ENCODE data around the gene ZNF680.

ZNF680 gene

GRCh38 chr7:64498270-64498669, 64.6 kb downstream of the ZNF680 start:
- TF ChIP-seq CTCF (IDR thresholded peaks at IDR 0.05; ENCODE audit: control insufficient read depth, extremely low read depth, insufficient read depth) = no peak
- H3K4me3 ChIP-seq (ENCODE audit: low read depth, low read length) = no peak overlapping the region
- DNase-seq (ENCODE audit: low read depth) = peak; percentile 99

- DNase-seq (ENCODE audit: low read depth) = no peak
- no peak overlapping the region for H3K4me3 ChIP-seq (ENCODE audit: low read depth, low read length)
- no peak for TF ChIP-seq CTCF (IDR thresholded peaks at IDR 0.05; ENCODE audit: control insufficient read depth, extremely low read depth, insufficient read depth)
Measured at GRCh38 chr7:64494912-64495461, 67.9 kb downstream of the ZNF680 start.

- no peak overlapping the region for H3K4me3 ChIP-seq (ENCODE audit: low read depth, low read length)
- no peak for TF ChIP-seq CTCF (IDR thresholded peaks at IDR 0.05; ENCODE audit: control insufficient read depth, extremely low read depth, insufficient read depth)
- no peak for DNase-seq (ENCODE audit: low read depth)
Measured at GRCh38 chr7:64485623-64486022, 77.2 kb downstream of the ZNF680 start.
